IMR-90 (cell line): ENCODE results near the gene POU2AF1. TPM values are rescaled to one million over a fixed set of nuclear protein-coding genes. Genes with fewer than 3 reads are reported as not detected.

Source experiments
- ATAC-seq: fragments of 200-7000 bp; cut with Tn5 transposase; 2 replicates; pipeline ENCODE4 v1.9.1; 2020; ENCODE audit warnings: low read depth, mild to moderate bottlenecking, moderate library complexity
- BruUV-seq: library from RNA; stranded (reverse); fragments of 400-500 nt; replicated peaks from 2 replicates; lab custom pipeline; 2021; lab: Mats Ljungman, UMichigan
- CTCF ChIA-PET: fragments of 300-600 bp; formaldehyde crosslinking; extraction: SDS; loops from one replicate; lab custom pipeline; 2021; ENCODE audit warnings: antibody characterized with exemption; lab: Yijun Ruan, JAX
- POLR2A ChIA-PET: fragments of 300-600 bp; sonication (Branson Sonifier 250); formaldehyde crosslinking; loops from one replicate; lab custom pipeline; 2022; ENCODE audit warnings: antibody characterized with exemption; ENCODE audit not compliant: unreplicated experiment; lab: Charles Lee
- DNase-seq: peaks from one replicate; pipeline ENCODE4 v3.0.0; 2013
- H2AFZ ChIP-seq: replicated peaks from 2 replicates; pipeline ENCODE3; 2013; ENCODE audit warnings: low read length, mild to moderate bottlenecking; ENCODE audit not compliant: poor library complexity
- H2AK5ac ChIP-seq: 2 replicates; pipeline ENCODE4 v1.6.1; 2013; ENCODE audit warnings: low read depth, low read length, inconsistent platforms
- H2AK9ac ChIP-seq: replicated peaks from 2 replicates; pipeline ENCODE3; 2013; ENCODE audit warnings: mild to moderate bottlenecking, low read depth, low read length, moderate library complexity; ENCODE audit not compliant: poor library complexity
- H2BK120ac ChIP-seq: 2 replicates; pipeline ENCODE4 v1.6.1; 2013; ENCODE audit warnings: low read depth, low read length, inconsistent platforms
- H2BK15ac ChIP-seq: 3 replicates; pipeline ENCODE4 v1.6.1; 2013; ENCODE audit warnings: low read depth, low read length, inconsistent platforms
- H2BK20ac ChIP-seq: 2 replicates; pipeline ENCODE4 v1.6.1; 2013; ENCODE audit warnings: low read depth, mild to moderate bottlenecking, inconsistent platforms, low read length, moderate library complexity
- H2BK5ac ChIP-seq: 2 replicates; pipeline ENCODE4 v1.6.1; 2013; ENCODE audit warnings: mild to moderate bottlenecking, low read depth, low read length, inconsistent platforms; ENCODE audit not compliant: poor library complexity, severe bottlenecking
- H3K14ac ChIP-seq: replicated peaks from 2 replicates; pipeline ENCODE4 v1.6.1; 2013; ENCODE audit warnings: low read depth, low read length, inconsistent platforms
- H3K18ac ChIP-seq: 2 replicates; pipeline ENCODE4 v1.6.1; 2013; ENCODE audit warnings: low read depth, low read length, control low read depth
- H3K23ac ChIP-seq: 2 replicates; pipeline ENCODE4 v1.6.1; 2013; ENCODE audit warnings: low read depth, low read length, inconsistent platforms
- H3K27ac ChIP-seq: 2 replicates; pipeline ENCODE4 v1.5.1; 2013; ENCODE audit warnings: mild to moderate bottlenecking, control low read depth, low read length; ENCODE audit not compliant: insufficient read depth
- H3K27me3 ChIP-seq: 2 replicates; pipeline ENCODE4 v1.6.1; 2013; ENCODE audit warnings: low read length; ENCODE audit not compliant: control insufficient read depth, insufficient read depth
- H3K36me3 ChIP-seq: 2 replicates; pipeline ENCODE4 v1.6.1; 2013; ENCODE audit warnings: low read length, mixed read lengths; ENCODE audit not compliant: control insufficient read depth, insufficient read depth
- H3K4ac ChIP-seq: 2 replicates; pipeline ENCODE4 v1.6.1; 2013; ENCODE audit warnings: low read depth, low read length, inconsistent platforms
- H3K4me1 ChIP-seq: 2 replicates; pipeline ENCODE4 v1.6.1; 2013; ENCODE audit warnings: low read length, mixed read lengths; ENCODE audit not compliant: control insufficient read depth, insufficient read depth
- H3K4me2 ChIP-seq: 2 replicates; pipeline ENCODE4 v1.6.1; 2013; ENCODE audit warnings: low read depth, mild to moderate bottlenecking, control low read depth, low read length, moderate library complexity
- H3K4me3 ChIP-seq: 2 replicates; pipeline ENCODE4 v1.5.1; 2013; ENCODE audit warnings: low read depth, mild to moderate bottlenecking, control low read depth, low read length, moderate library complexity; ENCODE audit not compliant: insufficient read depth
- H3K56ac ChIP-seq: 2 replicates; pipeline ENCODE4 v1.6.1; 2013; ENCODE audit warnings: low read length, inconsistent platforms; ENCODE audit not compliant: insufficient read depth; ENCODE audit errors: extremely low read depth
- H3K79me1 ChIP-seq, 2 experiments: 2 replicates each; pipeline ENCODE4 v1.6.1; 2013; ENCODE audit warnings: low read length in 2 of 2, inconsistent platforms in 1 of 2, low read depth in 1 of 2
- H3K9ac ChIP-seq: 2 replicates; pipeline ENCODE4 v1.6.1; 2013; ENCODE audit warnings: low read depth, low read length, control low read depth
- H3K9me1 ChIP-seq: 2 replicates; pipeline ENCODE4 v1.6.1; 2013; ENCODE audit warnings: low read length, inconsistent platforms; ENCODE audit not compliant: insufficient read depth
- H3K9me3 ChIP-seq: 2 replicates; pipeline ENCODE4 v1.6.1; 2013; ENCODE audit warnings: low read length; ENCODE audit not compliant: control insufficient read depth, insufficient read depth
- H4K20me1 ChIP-seq: 2 replicates; pipeline ENCODE4 v1.6.1; 2013; ENCODE audit warnings: low read length, inconsistent platforms; ENCODE audit not compliant: insufficient read depth
- H4K5ac ChIP-seq: 2 replicates; pipeline ENCODE4 v1.6.1; 2013; ENCODE audit warnings: mild to moderate bottlenecking, low read depth, low read length, control low read depth
- H4K8ac ChIP-seq, 2 experiments: 2 replicates each; pipeline ENCODE4 v1.6.1; 2013; ENCODE audit warnings: low read depth in 2 of 2, low read length in 2 of 2, control low read depth in 1 of 2, inconsistent platforms in 1 of 2
- H4K91ac ChIP-seq: 2 replicates; pipeline ENCODE4 v1.6.1; 2013; ENCODE audit warnings: low read depth, low read length, inconsistent platforms; ENCODE audit not compliant: insufficient read depth
- BHLHE40 ChIP-seq: fragments of 150-350 bp; IDR thresholded peaks from 2 replicates; pipeline ENCODE4 v1.6.1; 2016; ENCODE audit warnings: mild to moderate bottlenecking, low read depth, low read length
- CHD1 ChIP-seq: IDR thresholded peaks from 2 replicates; pipeline ENCODE4 v1.6.1; 2012; ENCODE audit warnings: low read depth, low read length, improper control_type of control experiment
- FOS ChIP-seq: fragments of 150-350 bp; IDR thresholded peaks from 2 replicates; pipeline ENCODE4 v1.6.1; 2016; ENCODE audit warnings: low read depth, low read length
- MAFK ChIP-seq: IDR thresholded peaks from 2 replicates; pipeline ENCODE4 v1.6.1; 2012; ENCODE audit warnings: low read depth, low read length, improper control_type of control experiment
- MAZ ChIP-seq: IDR thresholded peaks from 2 replicates; pipeline ENCODE4 v1.6.1; 2012; ENCODE audit warnings: low read depth, mild to moderate bottlenecking, low read length, improper control_type of control experiment, moderate library complexity, borderline replicate concordance
- MXI1 ChIP-seq: IDR thresholded peaks from 2 replicates; pipeline ENCODE4 v1.6.1; 2012; ENCODE audit warnings: low read depth, mild to moderate bottlenecking, low read length, moderate library complexity, borderline replicate concordance
- NFE2L2 ChIP-seq: fragments of 150-350 bp; IDR thresholded peaks from 2 replicates; pipeline ENCODE4 v1.6.1; 2016; ENCODE audit warnings: low read depth, mild to moderate bottlenecking, low read length
- POLR2A ChIP-seq: IDR thresholded peaks from 2 replicates; pipeline ENCODE4 v1.6.1; 2012; ENCODE audit warnings: mild to moderate bottlenecking, low read depth, low read length
- RAD21 ChIP-seq: IDR thresholded peaks from 2 replicates; pipeline ENCODE4 v1.6.1; 2012; ENCODE audit warnings: low read length, improper control_type of control experiment
- RCOR1 ChIP-seq: IDR thresholded peaks from 2 replicates; pipeline ENCODE4 v1.6.1; 2012; ENCODE audit warnings: mild to moderate bottlenecking, low read length, improper control_type of control experiment; ENCODE audit not compliant: insufficient replicate concordance
- SMC3 ChIP-seq: fragments of 150-350 bp; IDR thresholded peaks from 2 replicates; pipeline ENCODE4 v1.6.1; 2016; ENCODE audit warnings: low read depth, mild to moderate bottlenecking, antibody characterized with exemption, low read length, moderate library complexity
- WGBS, 2 experiments: methylation state at CpG; one replicate each; pipeline versions ENCODE4 v1.1.5 to v1.1.7; 2013; ENCODE audit warnings: missing lambda C conversion rate in 2 of 2; ENCODE audit not compliant: insufficient read length in 1 of 2; ENCODE audit errors: extremely low coverage in 2 of 2; 5-methylcytosine and 5-hydroxymethylcytosine counted together
- dilution Hi-C: fragments of 300-500 bp; cut with HindIII; formaldehyde crosslinking; loops from one replicate; pipeline ENCODE4 v1.14.3; 2018; ENCODE audit warnings: low sequenced_read_pairs; ENCODE audit not compliant: unreplicated experiment
- in situ Hi-C: fragments of 300-500 bp; cut with MboI; formaldehyde crosslinking; loops from 3 replicates; pipeline ENCODE4 v1.14.3; 2019; ENCODE audit warnings: low sequenced_read_pairs, inconsistent platforms, mixed read lengths
- intact Hi-C: fragments of 100-400 bp; cut with micrococcal nuclease; formaldehyde crosslinking; loops from 2 replicates; pipeline ENCODE4 v1.10.0; 2022
- polyA plus RNA-seq, 3 experiments: library from polyadenylated mRNA; depleted of rRNA; stranded (reverse); fragments of >200 nt; gene quantifications; 2 replicates each; pipeline ENCODE4 v1.2.3, GENCODE V29; 2012; ENCODE audit warnings: low replicate concordance in 1 of 3
- total RNA-seq: library from RNA; depleted of rRNA; stranded (reverse); fragments of >200 nt; gene quantifications from 2 replicates; pipeline ENCODE4 v1.2.3, GENCODE V29; 2012
- TF ChIP-seq, protein P1 (sequence below): fragments of 150-350 bp; IDR thresholded peaks from 2 replicates; pipeline ENCODE4 v1.6.1; 2016; ENCODE audit warnings: low read depth, mild to moderate bottlenecking, low read length, moderate library complexity, borderline replicate concordance
- TF ChIP-seq, protein P2 (sequence below): fragments of 150-350 bp; IDR thresholded peaks from 2 replicates; pipeline ENCODE4 v1.6.1; 2017; ENCODE audit warnings: mild to moderate bottlenecking, antibody characterized with exemption, low read length, low read depth
- TF ChIP-seq, protein P3 (sequence below): conservative IDR thresholded peaks from 2 replicates; pipeline ENCODE4 v1.5.1; 2012; ENCODE audit warnings: mild to moderate bottlenecking, low read depth, low read length, improper control_type of control experiment

The POU2AF1 gene
- total and polyA plus RNA-seq, 2 of the 4 experiments (the other 2 are of a cell fraction), result not detected

DNA sequence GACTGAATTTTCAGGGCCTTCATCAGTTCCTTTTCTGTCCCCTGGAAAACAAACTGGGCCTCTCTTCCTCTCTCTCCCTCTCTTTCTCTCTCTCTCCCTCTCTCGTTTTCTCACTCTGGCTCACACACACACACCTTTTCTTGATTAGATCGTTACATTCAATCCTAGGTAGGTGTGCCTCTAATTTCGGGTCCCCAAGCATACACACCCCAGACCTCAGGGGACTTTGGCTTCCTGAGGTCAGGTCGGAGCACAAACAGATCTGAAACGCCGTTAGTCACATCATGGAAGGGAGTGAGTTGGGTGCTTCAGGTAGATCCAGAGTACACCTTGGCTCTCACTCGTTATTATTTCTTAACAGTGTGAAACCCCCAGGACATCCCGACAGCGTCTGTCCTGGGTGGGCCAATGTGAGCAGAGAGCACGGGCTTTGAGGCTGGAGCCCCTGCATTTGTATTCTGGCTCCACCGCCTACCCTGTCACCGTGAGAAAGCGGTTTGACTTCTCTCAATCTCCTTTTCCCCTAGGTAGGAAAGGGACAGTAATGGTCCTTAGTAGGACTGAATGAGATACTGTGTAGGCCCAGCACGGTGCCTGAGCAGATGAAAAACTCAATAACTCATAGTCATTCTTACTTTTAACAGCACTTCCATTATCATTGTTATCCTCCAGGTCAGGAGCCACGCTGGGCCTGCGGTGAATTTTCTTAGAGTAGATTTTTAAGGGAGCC is 37.3 kb upstream of the POU2AF1 start:
- Histone ChIP-seq H2BK5ac (no peak overlapping the region), H3K27me3 (peaks cover 32% of the 10 kb centered on the region), H4K5ac (no peak overlapping the region), H3K4me3 (no peak overlapping the region), H3K56ac (no peak overlapping the region), H4K8ac (no peak overlapping the region), H3K4me2 (no peak overlapping the region), H2AK9ac (no peak overlapping the region), H2AK5ac (no peak overlapping the region), H3K4me1 (peaks cover 9% of the 10 kb centered on the region), H2BK15ac (no peak overlapping the region), H4K20me1 (peaks cover 5% of the 10 kb centered on the region), H3K36me3 (no peaks in the 10 kb centered on the region), H4K91ac (no peak overlapping the region), H2AFZ (no peak overlapping the region), H3K23ac (no peak overlapping the region), H3K79me1 (no peaks in the 10 kb centered on the region), H3K14ac (no peak overlapping the region), H3K18ac (no peak overlapping the region), H3K9me1 (peaks cover 6% of the 10 kb centered on the region; the same call in 1 of the 2 replicates), H3K9me3 (no peaks in the 10 kb centered on the region), H2BK120ac (no peak overlapping the region), H3K27ac (no peak overlapping the region), H3K9ac (no peak overlapping the region), H3K4ac (no peak overlapping the region), H2BK20ac (no peak overlapping the region)
- DNase-seq (no peak), ATAC-seq (no peak)
- BruUV-seq, result no TSS peak
- in situ Hi-C loops (no loop called here), dilution Hi-C loops (no loop called here), intact Hi-C loops (loop anchor here (5.0 kb wide), 1 partner anchor 119 kb away; the partner anchor contains the start of gene POU2AF3)
- 100% methylated on average over 2 of the region's 16 CpGs; no CpG with 5 or more reads in 1 of the 2 experiments for WGBS, 2 experiments
- ChIA-PET POLR2A (no interaction called here), CTCF (interaction anchor here (0.6 to 2.9 kb wide), 2 partner anchors 13 to 983 kb away, joined by 3 to 13 read pairs; no protein-coding TSS in a partner anchor)
- no peak for TF ChIP-seq RCOR1
- TF ChIP-seq FOS, result no peak
- TF ChIP-seq MAFK, result no peak
- TF ChIP-seq MAZ, result no peak
- no peak for TF ChIP-seq RAD21
- no peak for TF ChIP-seq POLR2A
- TF ChIP-seq, protein P1, sequence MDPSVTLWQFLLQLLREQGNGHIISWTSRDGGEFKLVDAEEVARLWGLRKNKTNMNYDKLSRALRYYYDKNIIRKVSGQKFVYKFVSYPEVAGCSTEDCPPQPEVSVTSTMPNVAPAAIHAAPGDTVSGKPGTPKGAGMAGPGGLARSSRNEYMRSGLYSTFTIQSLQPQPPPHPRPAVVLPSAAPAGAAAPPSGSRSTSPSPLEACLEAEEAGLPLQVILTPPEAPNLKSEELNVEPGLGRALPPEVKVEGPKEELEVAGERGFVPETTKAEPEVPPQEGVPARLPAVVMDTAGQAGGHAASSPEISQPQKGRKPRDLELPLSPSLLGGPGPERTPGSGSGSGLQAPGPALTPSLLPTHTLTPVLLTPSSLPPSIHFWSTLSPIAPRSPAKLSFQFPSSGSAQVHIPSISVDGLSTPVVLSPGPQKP, result no peak
- TF ChIP-seq SMC3, result no peak
- TF ChIP-seq CHD1, result no peak
- TF ChIP-seq MXI1, result no peak
- no peak for TF ChIP-seq BHLHE40
- TF ChIP-seq, protein P2, sequence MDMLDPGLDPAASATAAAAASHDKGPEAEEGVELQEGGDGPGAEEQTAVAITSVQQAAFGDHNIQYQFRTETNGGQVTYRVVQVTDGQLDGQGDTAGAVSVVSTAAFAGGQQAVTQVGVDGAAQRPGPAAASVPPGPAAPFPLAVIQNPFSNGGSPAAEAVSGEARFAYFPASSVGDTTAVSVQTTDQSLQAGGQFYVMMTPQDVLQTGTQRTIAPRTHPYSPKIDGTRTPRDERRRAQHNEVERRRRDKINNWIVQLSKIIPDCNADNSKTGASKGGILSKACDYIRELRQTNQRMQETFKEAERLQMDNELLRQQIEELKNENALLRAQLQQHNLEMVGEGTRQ, result no peak
- TF ChIP-seq NFE2L2, result no peak
- TF ChIP-seq, protein P3, sequence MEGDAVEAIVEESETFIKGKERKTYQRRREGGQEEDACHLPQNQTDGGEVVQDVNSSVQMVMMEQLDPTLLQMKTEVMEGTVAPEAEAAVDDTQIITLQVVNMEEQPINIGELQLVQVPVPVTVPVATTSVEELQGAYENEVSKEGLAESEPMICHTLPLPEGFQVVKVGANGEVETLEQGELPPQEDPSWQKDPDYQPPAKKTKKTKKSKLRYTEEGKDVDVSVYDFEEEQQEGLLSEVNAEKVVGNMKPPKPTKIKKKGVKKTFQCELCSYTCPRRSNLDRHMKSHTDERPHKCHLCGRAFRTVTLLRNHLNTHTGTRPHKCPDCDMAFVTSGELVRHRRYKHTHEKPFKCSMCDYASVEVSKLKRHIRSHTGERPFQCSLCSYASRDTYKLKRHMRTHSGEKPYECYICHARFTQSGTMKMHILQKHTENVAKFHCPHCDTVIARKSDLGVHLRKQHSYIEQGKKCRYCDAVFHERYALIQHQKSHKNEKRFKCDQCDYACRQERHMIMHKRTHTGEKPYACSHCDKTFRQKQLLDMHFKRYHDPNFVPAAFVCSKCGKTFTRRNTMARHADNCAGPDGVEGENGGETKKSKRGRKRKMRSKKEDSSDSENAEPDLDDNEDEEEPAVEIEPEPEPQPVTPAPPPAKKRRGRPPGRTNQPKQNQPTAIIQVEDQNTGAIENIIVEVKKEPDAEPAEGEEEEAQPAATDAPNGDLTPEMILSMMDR, result no peak
